ENCODE data around the gene ZNF358. TPM values are rescaled to one million over a fixed set of nuclear protein-coding genes. Genes with fewer than 3 reads are reported as not detected.

Gene ZNF358
- total and polyA plus RNA-seq, 2 of the 13 experiments (the other 11 are each of a cell fraction or from before 2014, with no cell fraction given): 9.1 to 37.0 TPM

DNA sequence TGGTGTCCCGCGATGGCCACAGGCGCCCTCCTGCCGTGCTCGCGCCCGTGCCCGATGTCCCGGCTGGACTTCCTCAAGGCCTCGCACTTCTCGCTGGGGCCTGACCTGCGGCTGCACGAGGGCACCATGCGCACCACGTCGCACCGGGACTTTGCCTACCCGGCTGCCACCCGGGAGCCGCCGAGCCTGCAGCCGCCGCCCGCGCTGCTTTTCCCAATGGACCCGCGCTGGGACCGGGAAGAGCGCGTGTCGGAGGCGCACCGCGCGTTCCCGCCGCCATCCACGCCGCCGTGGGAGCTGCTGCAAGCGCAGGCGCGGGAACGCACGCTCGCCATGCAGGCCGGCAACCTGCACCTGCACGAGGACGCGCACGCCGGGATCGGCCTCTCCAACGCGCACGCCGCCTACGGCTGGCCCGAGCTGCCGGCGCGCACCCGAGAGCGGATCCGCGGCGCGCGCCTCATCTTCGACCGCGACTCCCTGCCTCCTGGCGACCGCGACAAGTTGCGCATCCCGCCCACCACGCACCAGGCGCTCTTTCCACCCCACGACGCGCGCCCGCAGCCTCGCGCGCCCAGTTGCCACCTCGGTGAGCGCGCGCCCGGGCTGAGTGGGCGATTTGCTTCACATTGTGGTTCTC lies 15.0 kb upstream of the ZNF358 start (continued):
- TF ChIP-seq, protein P1, sequence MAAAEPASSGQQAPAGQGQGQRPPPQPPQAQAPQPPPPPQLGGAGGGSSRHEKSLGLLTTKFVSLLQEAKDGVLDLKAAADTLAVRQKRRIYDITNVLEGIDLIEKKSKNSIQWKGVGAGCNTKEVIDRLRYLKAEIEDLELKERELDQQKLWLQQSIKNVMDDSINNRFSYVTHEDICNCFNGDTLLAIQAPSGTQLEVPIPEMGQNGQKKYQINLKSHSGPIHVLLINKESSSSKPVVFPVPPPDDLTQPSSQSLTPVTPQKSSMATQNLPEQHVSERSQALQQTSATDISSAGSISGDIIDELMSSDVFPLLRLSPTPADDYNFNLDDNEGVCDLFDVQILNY (CRISPR knock-in tag; conservative IDR thresholded peaks at IDR 0.05): no peak
- TF ChIP-seq, protein P2, sequence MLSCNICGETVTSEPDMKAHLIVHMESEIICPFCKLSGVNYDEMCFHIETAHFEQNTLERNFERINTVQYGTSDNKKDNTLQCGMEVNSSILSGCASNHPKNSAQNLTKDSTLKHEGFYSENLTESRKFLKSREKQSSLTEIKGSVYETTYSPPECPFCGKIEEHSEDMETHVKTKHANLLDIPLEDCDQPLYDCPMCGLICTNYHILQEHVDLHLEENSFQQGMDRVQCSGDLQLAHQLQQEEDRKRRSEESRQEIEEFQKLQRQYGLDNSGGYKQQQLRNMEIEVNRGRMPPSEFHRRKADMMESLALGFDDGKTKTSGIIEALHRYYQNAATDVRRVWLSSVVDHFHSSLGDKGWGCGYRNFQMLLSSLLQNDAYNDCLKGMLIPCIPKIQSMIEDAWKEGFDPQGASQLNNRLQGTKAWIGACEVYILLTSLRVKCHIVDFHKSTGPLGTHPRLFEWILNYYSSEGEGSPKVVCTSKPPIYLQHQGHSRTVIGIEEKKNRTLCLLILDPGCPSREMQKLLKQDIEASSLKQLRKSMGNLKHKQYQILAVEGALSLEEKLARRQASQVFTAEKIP (CRISPR knock-in tag; IDR thresholded peaks at IDR 0.05; ENCODE audit: borderline replicate concordance): no peak
- TF ChIP-seq, protein P3, sequence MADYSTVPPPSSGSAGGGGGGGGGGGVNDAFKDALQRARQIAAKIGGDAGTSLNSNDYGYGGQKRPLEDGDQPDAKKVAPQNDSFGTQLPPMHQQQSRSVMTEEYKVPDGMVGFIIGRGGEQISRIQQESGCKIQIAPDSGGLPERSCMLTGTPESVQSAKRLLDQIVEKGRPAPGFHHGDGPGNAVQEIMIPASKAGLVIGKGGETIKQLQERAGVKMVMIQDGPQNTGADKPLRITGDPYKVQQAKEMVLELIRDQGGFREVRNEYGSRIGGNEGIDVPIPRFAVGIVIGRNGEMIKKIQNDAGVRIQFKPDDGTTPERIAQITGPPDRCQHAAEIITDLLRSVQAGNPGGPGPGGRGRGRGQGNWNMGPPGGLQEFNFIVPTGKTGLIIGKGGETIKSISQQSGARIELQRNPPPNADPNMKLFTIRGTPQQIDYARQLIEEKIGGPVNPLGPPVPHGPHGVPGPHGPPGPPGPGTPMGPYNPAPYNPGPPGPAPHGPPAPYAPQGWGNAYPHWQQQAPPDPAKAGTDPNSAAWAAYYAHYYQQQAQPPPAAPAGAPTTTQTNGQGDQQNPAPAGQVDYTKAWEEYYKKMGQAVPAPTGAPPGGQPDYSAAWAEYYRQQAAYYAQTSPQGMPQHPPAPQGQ (CRISPR knock-in tag; IDR thresholded peaks at IDR 0.05; ENCODE audit: borderline replicate concordance): no peak
- TF ChIP-seq ZNF724P (CRISPR knock-in tag; IDR thresholded peaks at IDR 0.05; ENCODE audit: borderline replicate concordance) (peak; percentile 54; the same call in 1 of the 2 replicates), POLR2AphosphoS2 (IDR thresholded peaks at IDR 0.05; ENCODE audit: low read depth, low read length) (no peak), ZNF235 (CRISPR knock-in tag; IDR thresholded peaks at IDR 0.05; ENCODE audit: borderline replicate concordance) (no peak), YY1 (IDR thresholded peaks at IDR 0.05; ENCODE audit: insufficient read depth, insufficient replicate concordance, low read depth, low read length) (no peak), HMGA1 (CRISPR knock-in tag; conservative IDR thresholded peaks at IDR 0.05) (no peak), ZMYM3 (CRISPR knock-in tag; IDR thresholded peaks at IDR 0.05) (no peak), ZNF570 (CRISPR knock-in tag; IDR thresholded peaks at IDR 0.05; ENCODE audit: borderline replicate concordance) (0 out of 2 replicates have a peak, but pooled peaks have one; percentile 42), ZNF607 (CRISPR knock-in tag; IDR thresholded peaks at IDR 0.05; ENCODE audit: borderline replicate concordance) (no peak; the same call in none of the 2 replicates), PCBP1 (IDR thresholded peaks at IDR 0.05; ENCODE audit: borderline replicate concordance, low read depth, low read length) (no peak), MAFF (IDR thresholded peaks at IDR 0.05; ENCODE audit: low read depth, low read length) (no peak), SPEN (CRISPR knock-in tag; IDR thresholded peaks at IDR 0.05; ENCODE audit: low read depth) (peak; percentile 66), ZNF180 (CRISPR knock-in tag; IDR thresholded peaks at IDR 0.05; ENCODE audit: borderline replicate concordance, low read depth) (no peak), MTF2 (CRISPR knock-in tag; IDR thresholded peaks at IDR 0.05; ENCODE audit: borderline replicate concordance) (no peak), SSRP1 (CRISPR knock-in tag; IDR thresholded peaks at IDR 0.05) (no peak)
- TF ChIP-seq, protein P4, sequence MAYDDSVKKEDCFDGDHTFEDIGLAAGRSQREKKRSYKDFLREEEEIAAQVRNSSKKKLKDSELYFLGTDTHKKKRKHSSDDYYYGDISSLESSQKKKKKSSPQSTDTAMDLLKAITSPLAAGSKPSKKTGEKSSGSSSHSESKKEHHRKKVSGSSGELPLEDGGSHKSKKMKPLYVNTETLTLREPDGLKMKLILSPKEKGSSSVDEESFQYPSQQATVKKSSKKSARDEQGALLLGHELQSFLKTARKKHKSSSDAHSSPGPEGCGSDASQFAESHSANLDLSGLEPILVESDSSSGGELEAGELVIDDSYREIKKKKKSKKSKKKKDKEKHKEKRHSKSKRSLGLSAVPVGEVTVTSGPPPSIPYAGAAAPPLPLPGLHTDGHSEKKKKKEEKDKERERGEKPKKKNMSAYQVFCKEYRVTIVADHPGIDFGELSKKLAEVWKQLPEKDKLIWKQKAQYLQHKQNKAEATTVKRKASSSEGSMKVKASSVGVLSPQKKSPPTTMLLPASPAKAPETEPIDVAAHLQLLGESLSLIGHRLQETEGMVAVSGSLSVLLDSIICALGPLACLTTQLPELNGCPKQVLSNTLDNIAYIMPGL (CRISPR knock-in tag; IDR thresholded peaks at IDR 0.05; ENCODE audit: borderline replicate concordance in 1 of 2, low read depth in 1 of 2): no peak
- TF ChIP-seq, protein P5, sequence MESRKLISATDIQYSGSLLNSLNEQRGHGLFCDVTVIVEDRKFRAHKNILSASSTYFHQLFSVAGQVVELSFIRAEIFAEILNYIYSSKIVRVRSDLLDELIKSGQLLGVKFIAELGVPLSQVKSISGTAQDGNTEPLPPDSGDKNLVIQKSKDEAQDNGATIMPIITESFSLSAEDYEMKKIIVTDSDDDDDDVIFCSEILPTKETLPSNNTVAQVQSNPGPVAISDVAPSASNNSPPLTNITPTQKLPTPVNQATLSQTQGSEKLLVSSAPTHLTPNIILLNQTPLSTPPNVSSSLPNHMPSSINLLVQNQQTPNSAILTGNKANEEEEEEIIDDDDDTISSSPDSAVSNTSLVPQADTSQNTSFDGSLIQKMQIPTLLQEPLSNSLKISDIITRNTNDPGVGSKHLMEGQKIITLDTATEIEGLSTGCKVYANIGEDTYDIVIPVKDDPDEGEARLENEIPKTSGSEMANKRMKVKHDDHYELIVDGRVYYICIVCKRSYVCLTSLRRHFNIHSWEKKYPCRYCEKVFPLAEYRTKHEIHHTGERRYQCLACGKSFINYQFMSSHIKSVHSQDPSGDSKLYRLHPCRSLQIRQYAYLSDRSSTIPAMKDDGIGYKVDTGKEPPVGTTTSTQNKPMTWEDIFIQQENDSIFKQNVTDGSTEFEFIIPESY (CRISPR knock-in tag; IDR thresholded peaks at IDR 0.05): peak; percentile 81
- TF ChIP-seq, protein P6, sequence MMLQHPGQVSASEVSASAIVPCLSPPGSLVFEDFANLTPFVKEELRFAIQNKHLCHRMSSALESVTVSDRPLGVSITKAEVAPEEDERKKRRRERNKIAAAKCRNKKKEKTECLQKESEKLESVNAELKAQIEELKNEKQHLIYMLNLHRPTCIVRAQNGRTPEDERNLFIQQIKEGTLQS (CRISPR knock-in tag; IDR thresholded peaks at IDR 0.05): no peak

All from HepG2 (cell line).